Measurements from ENCODE around the gene OTUD5. TPM values are rescaled to one million over a fixed set of nuclear protein-coding genes. Genes with fewer than 3 reads are reported as not detected.

The OTUD5 gene
- total RNA-seq, 1 experiment from 2014 or later: 52.6 TPM

DNA sequence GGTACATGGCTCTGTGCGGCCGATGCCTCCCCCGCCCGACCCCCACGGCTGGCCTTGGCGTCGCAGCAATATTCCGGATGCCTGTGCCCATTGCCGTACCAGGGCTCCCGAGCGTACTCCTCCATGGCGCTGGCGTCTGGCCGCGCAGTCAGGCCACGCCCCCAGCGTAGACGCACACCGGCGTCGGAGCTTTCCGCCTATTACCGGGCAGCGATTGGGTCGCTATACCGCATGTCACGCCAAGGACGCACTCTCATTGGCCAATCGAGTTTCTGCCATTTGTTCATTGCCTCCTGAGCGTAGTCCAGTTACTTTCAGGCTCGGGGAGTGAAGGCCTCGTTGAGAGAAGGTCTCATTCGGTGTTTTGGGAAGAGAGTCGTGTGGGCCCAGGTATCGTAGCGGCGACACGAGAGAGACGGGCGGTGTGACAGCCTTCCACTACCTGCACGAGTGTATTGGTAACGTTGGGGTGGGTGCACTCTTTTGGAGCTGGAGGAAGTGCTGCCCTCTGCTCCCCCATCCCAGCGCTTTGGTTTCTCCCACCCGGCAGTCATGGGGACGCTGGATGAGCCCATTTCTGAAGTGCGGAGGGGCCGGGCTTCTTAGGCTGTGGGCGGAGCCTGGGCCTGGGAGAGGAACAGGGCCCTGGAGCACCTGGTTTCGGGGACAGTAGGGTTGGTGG lies 59.6 kb downstream of the OTUD5 start, which contains the start of the genes PQBP1 and TIMM17B (continued):
- TF ChIP-seq, protein P1, sequence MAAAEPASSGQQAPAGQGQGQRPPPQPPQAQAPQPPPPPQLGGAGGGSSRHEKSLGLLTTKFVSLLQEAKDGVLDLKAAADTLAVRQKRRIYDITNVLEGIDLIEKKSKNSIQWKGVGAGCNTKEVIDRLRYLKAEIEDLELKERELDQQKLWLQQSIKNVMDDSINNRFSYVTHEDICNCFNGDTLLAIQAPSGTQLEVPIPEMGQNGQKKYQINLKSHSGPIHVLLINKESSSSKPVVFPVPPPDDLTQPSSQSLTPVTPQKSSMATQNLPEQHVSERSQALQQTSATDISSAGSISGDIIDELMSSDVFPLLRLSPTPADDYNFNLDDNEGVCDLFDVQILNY (CRISPR knock-in tag; IDR thresholded peaks at IDR 0.05): no peak
- TF ChIP-seq, protein P2, sequence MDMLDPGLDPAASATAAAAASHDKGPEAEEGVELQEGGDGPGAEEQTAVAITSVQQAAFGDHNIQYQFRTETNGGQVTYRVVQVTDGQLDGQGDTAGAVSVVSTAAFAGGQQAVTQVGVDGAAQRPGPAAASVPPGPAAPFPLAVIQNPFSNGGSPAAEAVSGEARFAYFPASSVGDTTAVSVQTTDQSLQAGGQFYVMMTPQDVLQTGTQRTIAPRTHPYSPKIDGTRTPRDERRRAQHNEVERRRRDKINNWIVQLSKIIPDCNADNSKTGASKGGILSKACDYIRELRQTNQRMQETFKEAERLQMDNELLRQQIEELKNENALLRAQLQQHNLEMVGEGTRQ (CRISPR knock-in tag; IDR thresholded peaks at IDR 0.05): no peak
- TF ChIP-seq, protein P3, sequence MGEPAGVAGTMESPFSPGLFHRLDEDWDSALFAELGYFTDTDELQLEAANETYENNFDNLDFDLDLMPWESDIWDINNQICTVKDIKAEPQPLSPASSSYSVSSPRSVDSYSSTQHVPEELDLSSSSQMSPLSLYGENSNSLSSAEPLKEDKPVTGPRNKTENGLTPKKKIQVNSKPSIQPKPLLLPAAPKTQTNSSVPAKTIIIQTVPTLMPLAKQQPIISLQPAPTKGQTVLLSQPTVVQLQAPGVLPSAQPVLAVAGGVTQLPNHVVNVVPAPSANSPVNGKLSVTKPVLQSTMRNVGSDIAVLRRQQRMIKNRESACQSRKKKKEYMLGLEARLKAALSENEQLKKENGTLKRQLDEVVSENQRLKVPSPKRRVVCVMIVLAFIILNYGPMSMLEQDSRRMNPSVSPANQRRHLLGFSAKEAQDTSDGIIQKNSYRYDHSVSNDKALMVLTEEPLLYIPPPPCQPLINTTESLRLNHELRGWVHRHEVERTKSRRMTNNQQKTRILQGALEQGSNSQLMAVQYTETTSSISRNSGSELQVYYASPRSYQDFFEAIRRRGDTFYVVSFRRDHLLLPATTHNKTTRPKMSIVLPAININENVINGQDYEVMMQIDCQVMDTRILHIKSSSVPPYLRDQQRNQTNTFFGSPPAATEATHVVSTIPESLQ (CRISPR knock-in tag; IDR thresholded peaks at IDR 0.05): no peak
- TF ChIP-seq NFATC4 (CRISPR knock-in tag; IDR thresholded peaks at IDR 0.05) (no peak), ZNF317 (CRISPR knock-in tag; IDR thresholded peaks at IDR 0.05; ENCODE audit: borderline replicate concordance, low read depth) (no peak), CREM (CRISPR knock-in tag; IDR thresholded peaks at IDR 0.05) (no peak), NR1H2 (CRISPR knock-in tag; IDR thresholded peaks at IDR 0.05) (no peak), MYBL2 (CRISPR knock-in tag; IDR thresholded peaks at IDR 0.05) (no peak), SOX15 (CRISPR knock-in tag; IDR thresholded peaks at IDR 0.05) (no peak), ZNF396 (CRISPR knock-in tag; IDR thresholded peaks at IDR 0.05; ENCODE audit: borderline replicate concordance) (no peak), TCF7 (CRISPR knock-in tag; IDR thresholded peaks at IDR 0.05; ENCODE audit: low read depth) (no peak), JUN (CRISPR knock-in tag; IDR thresholded peaks at IDR 0.05) (no peak), TEAD4 (CRISPR knock-in tag; IDR thresholded peaks at IDR 0.05) (no peak)
- TF ChIP-seq, protein P4, sequence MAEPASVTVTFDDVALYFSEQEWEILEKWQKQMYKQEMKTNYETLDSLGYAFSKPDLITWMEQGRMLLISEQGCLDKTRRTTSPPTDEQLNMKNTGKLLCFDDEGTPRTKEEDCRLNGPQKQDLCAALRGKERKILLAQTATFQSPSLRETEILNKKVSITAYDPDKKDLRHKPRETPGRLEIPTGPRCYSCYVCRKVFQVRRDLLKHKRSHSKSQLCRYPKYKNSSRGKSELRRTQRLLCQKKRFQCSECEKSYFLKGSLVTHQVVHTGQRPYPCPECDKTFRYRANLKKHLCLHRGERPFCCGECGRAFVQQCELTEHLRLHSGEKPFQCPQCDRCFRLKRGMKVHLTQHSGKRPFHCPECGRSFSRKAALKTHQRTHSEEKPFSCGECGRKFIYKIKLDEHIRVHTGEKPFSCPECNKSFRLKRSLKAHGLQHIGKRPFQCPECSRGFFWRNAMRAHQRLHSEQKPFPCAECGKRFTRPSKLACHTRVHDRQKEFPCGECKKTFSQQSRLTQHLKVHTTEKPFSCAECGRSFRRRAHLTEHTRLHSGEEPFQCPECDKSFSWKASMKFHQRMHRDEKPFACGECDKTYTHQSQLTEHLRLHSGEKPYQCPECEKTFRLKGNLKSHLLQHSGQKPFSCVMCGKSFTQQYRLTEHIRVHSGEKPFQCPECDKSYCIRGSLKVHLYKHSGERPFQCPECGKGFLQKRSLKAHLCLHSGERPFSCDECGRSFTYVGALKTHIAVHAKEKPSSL (CRISPR knock-in tag; conservative IDR thresholded peaks at IDR 0.05): no peak
- TF ChIP-seq, protein P5, sequence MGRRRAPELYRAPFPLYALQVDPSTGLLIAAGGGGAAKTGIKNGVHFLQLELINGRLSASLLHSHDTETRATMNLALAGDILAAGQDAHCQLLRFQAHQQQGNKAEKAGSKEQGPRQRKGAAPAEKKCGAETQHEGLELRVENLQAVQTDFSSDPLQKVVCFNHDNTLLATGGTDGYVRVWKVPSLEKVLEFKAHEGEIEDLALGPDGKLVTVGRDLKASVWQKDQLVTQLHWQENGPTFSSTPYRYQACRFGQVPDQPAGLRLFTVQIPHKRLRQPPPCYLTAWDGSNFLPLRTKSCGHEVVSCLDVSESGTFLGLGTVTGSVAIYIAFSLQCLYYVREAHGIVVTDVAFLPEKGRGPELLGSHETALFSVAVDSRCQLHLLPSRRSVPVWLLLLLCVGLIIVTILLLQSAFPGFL (CRISPR knock-in tag; IDR thresholded peaks at IDR 0.05; ENCODE audit: borderline replicate concordance): no peak
- TF ChIP-seq, protein P6, sequence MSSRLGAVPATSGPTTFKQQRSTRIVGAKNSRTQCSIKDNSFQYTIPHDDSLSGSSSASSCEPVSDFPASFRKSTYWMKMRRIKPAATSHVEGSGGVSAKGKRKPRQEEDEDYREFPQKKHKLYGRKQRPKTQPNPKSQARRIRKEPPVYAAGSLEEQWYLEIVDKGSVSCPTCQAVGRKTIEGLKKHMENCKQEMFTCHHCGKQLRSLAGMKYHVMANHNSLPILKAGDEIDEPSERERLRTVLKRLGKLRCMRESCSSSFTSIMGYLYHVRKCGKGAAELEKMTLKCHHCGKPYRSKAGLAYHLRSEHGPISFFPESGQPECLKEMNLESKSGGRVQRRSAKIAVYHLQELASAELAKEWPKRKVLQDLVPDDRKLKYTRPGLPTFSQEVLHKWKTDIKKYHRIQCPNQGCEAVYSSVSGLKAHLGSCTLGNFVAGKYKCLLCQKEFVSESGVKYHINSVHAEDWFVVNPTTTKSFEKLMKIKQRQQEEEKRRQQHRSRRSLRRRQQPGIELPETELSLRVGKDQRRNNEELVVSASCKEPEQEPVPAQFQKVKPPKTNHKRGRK (CRISPR knock-in tag; IDR thresholded peaks at IDR 0.05; ENCODE audit: borderline replicate concordance): no peak
- TF ChIP-seq, protein P7, sequence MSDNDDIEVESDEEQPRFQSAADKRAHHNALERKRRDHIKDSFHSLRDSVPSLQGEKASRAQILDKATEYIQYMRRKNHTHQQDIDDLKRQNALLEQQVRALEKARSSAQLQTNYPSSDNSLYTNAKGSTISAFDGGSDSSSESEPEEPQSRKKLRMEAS (CRISPR knock-in tag; IDR thresholded peaks at IDR 0.05): peak; percentile 32; the same call in 1 of the 2 replicates
